Aorta (tissue), 5 donors: ENCODE measurements around the gene AKR1D1. TPM values are rescaled to one million over a fixed set of nuclear protein-coding genes. Genes with fewer than 3 reads are reported as not detected.
"Not testable (repeated sequence)": the region's sequence is repeated elsewhere in the genome, so short reads cannot be mapped to it uniquely, and the experiment has no call there.

Source experiments
- ATAC-seq: fragments of 200-7000 bp; cut with Tn5 transposase; one replicate; pipeline ENCODE4 v1.9.1; 2022; ENCODE audit warnings: moderate library complexity; ENCODE audit not compliant: low FRiP score
- DNase-seq, 2 donors: peaks; one replicate each; pipeline ENCODE4 v3.0.0-alpha.2; 2020
- H3K27ac ChIP-seq, 2 donors: one replicate each; pipeline ENCODE4 v1.5.1; 2013; ENCODE audit warnings: low read length in 2 of 2, mild to moderate bottlenecking in 2 of 2, moderate library complexity in 2 of 2, control low read depth in 1 of 2, inconsistent platforms in 1 of 2, low read depth in 1 of 2
- H3K27me3 ChIP-seq, 2 donors: one replicate each; pipeline ENCODE4 v1.6.1; 2013; ENCODE audit warnings: control low read depth in 1 of 2, low read length in 1 of 2, mild to moderate bottlenecking in 1 of 2, moderate library complexity in 1 of 2; ENCODE audit not compliant: insufficient read depth in 2 of 2, control insufficient read depth in 1 of 2
- H3K36me3 ChIP-seq, 2 donors: one replicate each; pipeline ENCODE4 v1.6.1; 2013; ENCODE audit warnings: control low read depth in 1 of 2, low read length in 1 of 2, mild to moderate bottlenecking in 1 of 2; ENCODE audit not compliant: insufficient read depth in 2 of 2, control insufficient read depth in 1 of 2
- H3K4me1 ChIP-seq, 2 donors: one replicate each; pipeline ENCODE4 v1.6.1; 2013; ENCODE audit warnings: low read length in 2 of 2, control low read depth in 1 of 2, mild to moderate bottlenecking in 1 of 2, moderate library complexity in 1 of 2; ENCODE audit not compliant: insufficient read depth in 2 of 2, control insufficient read depth in 1 of 2
- H3K4me3 ChIP-seq, 2 donors: one replicate each; pipeline ENCODE4 v1.5.1; 2013; ENCODE audit warnings: low read length in 2 of 2, control low read depth in 1 of 2, mild to moderate bottlenecking in 1 of 2
- H3K9me3 ChIP-seq: one replicate; pipeline ENCODE4 v1.6.1; 2013; ENCODE audit warnings: mild to moderate bottlenecking, low read length; ENCODE audit not compliant: control insufficient read depth
- WGBS, 2 donors: extraction: QIAGEN DNeasy Blood & Tissue Kit; methylation state at CpG; one replicate each; pipeline ENCODE4 v1.1.7; 2013; 5-methylcytosine and 5-hydroxymethylcytosine counted together
- intact Hi-C, 2 donors: fragments of 100-400 bp; cut with DNase I; formaldehyde crosslinking; loops; one replicate each; pipeline versions ENCODE4 v1.14.2 to v1.15.0; 2022
- polyA plus RNA-seq, 2 donors: library from polyadenylated mRNA; stranded (reverse); fragments of 200-250 nt; gene quantifications; one replicate each; pipeline ENCODE4 v1.2.3, GENCODE V29; 2013
- total RNA-seq, 2 donors: library from RNA; stranded (reverse); fragmentation: NEBNext Ultra II Directional; extraction: Animal tissue kit (Norgen Biotek cat#: 25700); gene quantifications; one replicate each; pipeline ENCODE4 v1.2.1, GENCODE V29; 2021
- donor health status: healthy with polysubstance abuse.
- donor health status: Bipolar disorder and iron deficiency.
- donor health status: DM: no; HTN: no; CAD: no.
- donor health status: DM: no; HTN: no; CAD: no.
- donor health status: DM: yes; HTN: yes; CAD: no.

Gene AKR1D1
- total and polyA plus RNA-seq, 4 donors = not detected

GRCh38 chr7:138065827-138066226 lies 10.4 kb upstream of the AKR1D1 start:
- no peaks in the 10 kb centered on the region for H3K36me3 ChIP-seq
- intact Hi-C loops = no loop called here
- no peak overlapping the region for H3K27ac ChIP-seq
- ATAC-seq = no peak
- H3K9me3 ChIP-seq = no peaks in the 10 kb centered on the region
- no peaks in the 10 kb centered on the region for H3K4me1 ChIP-seq
- DNase-seq = no peak
- no peak overlapping the region for H3K4me3 ChIP-seq
- H3K27me3 ChIP-seq = no peaks in the 10 kb centered on the region
- 73 to 78% methylated on average over 1 of the region's 1 CpG for WGBS, 2 donors

GRCh38 chr7:138066954-138067394 lies 9.3 kb upstream of the AKR1D1 start:
- ATAC-seq = no peak
- intact Hi-C loops = no loop called here
- DNase-seq = no peak
- WGBS, 2 donors = 35 to 47% methylated on average over 1 of the region's 1 CpG
- Histone ChIP-seq H3K27ac (no peak overlapping the region), H3K9me3 (no peaks in the 10 kb centered on the region), H3K4me3 (no peak overlapping the region), H3K27me3 (no peaks in the 10 kb centered on the region), H3K36me3 (no peaks in the 10 kb centered on the region), H3K4me1 (no peaks in the 10 kb centered on the region)

GRCh38 chr7:138067774-138068173 lies 8.5 kb upstream of the AKR1D1 start:
- intact Hi-C loops = no loop called here
- Histone ChIP-seq H3K9me3 (no peaks in the 10 kb centered on the region), H3K27ac (no peak overlapping the region), H3K27me3 (no peaks in the 10 kb centered on the region), H3K36me3 (no peaks in the 10 kb centered on the region), H3K4me3 (no peak overlapping the region), H3K4me1 (no peaks in the 10 kb centered on the region)
- 77 to 90% methylated on average over 3 of the region's 3 CpGs for WGBS, 2 donors
- no peak for ATAC-seq
- no peak for DNase-seq

GRCh38 chr7:138070908-138071307 lies 5.4 kb upstream of the AKR1D1 start:
- H3K36me3 ChIP-seq = no peaks in the 10 kb centered on the region
- no peak for ATAC-seq
- intact Hi-C loops = no loop called here
- H3K4me3 ChIP-seq = no peak overlapping the region
- no peak overlapping the region for H3K27ac ChIP-seq
- H3K27me3 ChIP-seq = no peaks in the 10 kb centered on the region
- H3K4me1 ChIP-seq = no peaks in the 10 kb centered on the region
- H3K9me3 ChIP-seq = no peaks in the 10 kb centered on the region
- no peak for DNase-seq
- WGBS, 2 donors = 74 to 78% methylated on average over 2 of the region's 2 CpGs

GRCh38 chr7:138072726-138073125 lies 3.5 kb upstream of the AKR1D1 start:
- Histone ChIP-seq H3K9me3 (no peaks in the 10 kb centered on the region), H3K4me1 (no peaks in the 10 kb centered on the region), H3K27ac (no peak overlapping the region), H3K27me3 (no peaks in the 10 kb centered on the region), H3K36me3 (no peaks in the 10 kb centered on the region), H3K4me3 (no peak overlapping the region)
- intact Hi-C loops = no loop called here
- 51 to 73% methylated on average over 2 of the region's 2 CpGs for WGBS, 2 donors
- no peak for ATAC-seq
- no peak for DNase-seq

- ATAC-seq (no peak), DNase-seq (no peak)
- 67 to 72% methylated on average over 2 of the region's 2 CpGs for WGBS, 2 donors
- no peaks in the 10 kb centered on the region for H3K9me3 ChIP-seq
- H3K4me1 ChIP-seq = no peaks in the 10 kb centered on the region
- H3K27ac ChIP-seq = no peak overlapping the region
- intact Hi-C loops = no loop called here
- H3K4me3 ChIP-seq = no peak overlapping the region
- no peaks in the 10 kb centered on the region for H3K36me3 ChIP-seq
- H3K27me3 ChIP-seq = no peaks in the 10 kb centered on the region
Observed at GRCh38 chr7:138074121-138074520, 2.1 kb upstream of the AKR1D1 start.

- ATAC-seq (no peak), DNase-seq (no peak)
- Histone ChIP-seq H3K9me3 (no peaks in the 10 kb centered on the region), H3K27ac (no peak overlapping the region), H3K36me3 (no peaks in the 10 kb centered on the region), H3K27me3 (no peaks in the 10 kb centered on the region), H3K4me1 (no peaks in the 10 kb centered on the region), H3K4me3 (no peak overlapping the region)
- 33 to 45% methylated on average over 1 of the region's 1 CpG for WGBS, 2 donors
- intact Hi-C loops = no loop called here
Observed at GRCh38 chr7:138074540-138074939, 1.7 kb upstream of the AKR1D1 start.

- no peak overlapping the region for H3K27ac ChIP-seq
- no peaks in the 10 kb centered on the region for H3K36me3 ChIP-seq
- no peak overlapping the region for H3K4me3 ChIP-seq
- WGBS, 2 donors = 70 to 74% methylated on average over 3 of the region's 3 CpGs
- DNase-seq = no peak
- intact Hi-C loops = no loop called here
- ATAC-seq = no peak
- H3K9me3 ChIP-seq = no peaks in the 10 kb centered on the region
- H3K27me3 ChIP-seq = no peaks in the 10 kb centered on the region
- H3K4me1 ChIP-seq = no peaks in the 10 kb centered on the region
Observed at GRCh38 chr7:138075350-138075749, 909 bp upstream of the AKR1D1 start.

GRCh38 chr7:138075786-138076185 lies 473 bp upstream of the AKR1D1 start:
- H3K27me3 ChIP-seq, H3K36me3 ChIP-seq, H3K9me3 ChIP-seq, H3K27ac ChIP-seq, H3K4me3 ChIP-seq, intact Hi-C loops, DNase-seq, ATAC-seq, H3K4me1 ChIP-seq: not testable (repeated sequence)
- WGBS, 2 donors = 66 to 79% methylated on average over 1 of the region's 1 CpG
